Adrenal gland (tissue), 12 donors: ENCODE results near the gene TFEB. TPM values are rescaled to one million over a fixed set of nuclear protein-coding genes. Genes with fewer than 3 reads are reported as not detected.

ENCODE experiments used
- DNase-seq, 7 donors: peaks; one replicate each; pipeline ENCODE4 v3.0.0-alpha.2; 2019 to 2020
- H3K27ac ChIP-seq, 5 donors: fragments of 200-600 bp; sonication (generic) in 4 of 5; 1 replicate in 3 of 5; 2 replicates in 2 of 5; pipeline versions ENCODE4 v1.5.1 to v1.8.0; 2016 to 2020; ENCODE audit warnings: mild to moderate bottlenecking in 1 of 5
- H3K27me3 ChIP-seq: fragments of 200-600 bp; 2 replicates; pipeline ENCODE4 v1.8.0; 2021
- H3K36me3 ChIP-seq, 2 donors: fragments of 200-600 bp; replicated peaks in 1 of 2; 1 replicate in 1 of 2; 2 replicates in 1 of 2; pipeline versions ENCODE4 v1.5.1 to v1.8.0; 2018 to 2022
- H3K4me1 ChIP-seq, 2 donors: fragments of 200-600 bp; replicated peaks in 1 of 2; 1 replicate in 1 of 2; 2 replicates in 1 of 2; pipeline versions ENCODE4 v1.5.1 to v1.8.0; 2018 to 2021
- H3K4me3 ChIP-seq, 4 donors: fragments of 200-600 bp; sonication (generic) in 3 of 4; one replicate each; pipeline ENCODE4 v1.5.1; 2016 to 2018
- H3K9me3 ChIP-seq, 3 donors: fragments of 200-600 bp; sonication (generic) in 1 of 3; replicated peaks in 1 of 3; 1 replicate in 2 of 3; 2 replicates in 1 of 3; pipeline versions ENCODE4 v1.5.1 to v1.8.0; 2016 to 2021
- CTCF ChIP-seq, 6 experiments: fragments of 450-650 bp in 4 of 6; fragments of 200-600 bp in 2 of 6; sonication (generic) in 1 of 6; IDR thresholded peaks; 1 replicate in 5 of 6; 2 replicates in 1 of 6; pipeline versions ENCODE4 v1.5.1 to v1.8.0; 2016 to 2021; ENCODE audit warnings: antibody characterized with exemption in 6 of 6, mild to moderate bottlenecking in 2 of 6, moderate library complexity in 1 of 6
- POLR2A ChIP-seq, 2 donors: fragments of 450-650 bp; IDR thresholded peaks; one replicate each; pipeline ENCODE4 v1.6.1; 2017; ENCODE audit warnings: antibody characterized with exemption in 2 of 2, mild to moderate bottlenecking in 2 of 2, moderate library complexity in 1 of 2
- WGBS, 4 donors: extraction: QIAGEN DNeasy Blood & Tissue Kit in 2 of 4; methylation state at CpG; one replicate each; pipeline versions ENCODE4 v1.1.5 to v1.1.7; 2013 to 2017; 5-methylcytosine and 5-hydroxymethylcytosine counted together
- intact Hi-C, 2 donors: fragments of 100-400 bp; cut with DNase I; formaldehyde crosslinking; loops; one replicate each; pipeline versions ENCODE4 v1.14.1 to v1.15.0; 2022 to 2023
- polyA plus RNA-seq, 3 donors: library from polyadenylated mRNA; stranded (reverse); fragments of 200-250 nt in 2 of 3; fragments of 350-450 nt in 1 of 3; fragmentation: Illumina TruSeq in 1 of 3; extraction: RNeasy Lipid Tissue Mini Kit (QIAGEN cat#74804) in 1 of 3; gene quantifications; one replicate each; pipeline ENCODE4 v1.2.3, GENCODE V29; 2013 to 2014
- small RNA-seq, 2 donors: library from RNA; depleted of rRNA; stranded (forward); fragments of <200 nt; gene quantifications; one replicate each; pipeline ENCODE3, GENCODE V24; 2016
- total RNA-seq, 9 donors: library from RNA; depleted of rRNA in 4 of 9; stranded (reverse); fragments of >200 nt in 4 of 9; fragments of 120-200 nt in 1 of 9; fragmentation: NEBNext Ultra II Directional in 1 of 9; extraction: Animal tissue kit (Norgen Biotek cat#: 25700) in 1 of 9; gene quantifications; one replicate each; pipeline versions ENCODE4 v1.1.0 to v1.2.4, GENCODE V29; 2013 to 2023
- donor health status: healthy with polysubstance abuse.
- donor health status: Bipolar disorder and iron deficiency.
- donor health status: DM: yes; HTN: yes; CAD: no.
- donor health status: DM: no; HTN: no; CAD: no.
- donor health status: DM: no; HTN: no; CAD: no.
- donor health status: DM: yes; HTN: yes; CAD: no.

The TFEB gene
- total and polyA plus RNA-seq, 12 donors, result 2.1 to 47.2 (median 20.2) TPM

GRCh38 chr6:41634657-41635056 lies 100.8 kb downstream of the TFEB start:
- Histone ChIP-seq H3K27me3 (peaks cover 22% of the 10 kb centered on the region), H3K27ac (no peak overlapping the region), H3K9me3 (no peaks in the 10 kb centered on the region), H3K36me3 (no peaks in the 10 kb centered on the region), H3K4me3 (no peak overlapping the region), H3K4me1 (peaks cover 0 to 16% of the 10 kb centered on the region in 2 donors)
- intact Hi-C loops, result no loop called here
- 31 to 40% (median 34%) methylated on average over 3 to 4 of the region's 4 CpGs for WGBS, 4 donors
- DNase-seq, result no peak
- TF ChIP-seq POLR2A (IDR thresholded peaks at IDR 0.05), result no peak
- TF ChIP-seq CTCF (IDR thresholded peaks at IDR 0.05), result no peak

Small RNA genes within 50 kb of the gene (small RNA-seq; reads per million reads assigned to genes)
- gene AL365205.3, result 0 reads per million in 2 donors

Other genes starting within 250 kb of the TFEB start
- 10 to 100 TPM in 5 of 9 donors, 1 to 10 TPM in 4; 1.6 to 17.3 (median 12.7) TPM for gene FOXP4, start 189.2 kb downstream of the TFEB start, total RNA-seq
- gene FOXP4, start 189.2 kb downstream of the TFEB start, polyA plus RNA-seq, result 10 to 100 TPM in 2 of 3 donors, 1 to 10 TPM in 1; 3.7 to 18.2 (median 10.0) TPM
- 10 to 100 TPM in 5 of 9 donors, 1 to 10 TPM in 4; 5.1 to 26.6 (median 11.3) TPM for gene MDFI, start 97.1 kb downstream of the TFEB start, total RNA-seq
- gene MDFI, start 97.1 kb downstream of the TFEB start, polyA plus RNA-seq, result 10 to 100 TPM in 2 of 3 donors, under 1 TPM in 1; 0.44 to 12.8 (median 12.6) TPM
- gene PGC, start 11.8 kb upstream of the TFEB start, total RNA-seq, result 1 to 10 TPM in 1 of 9 donors, under 1 TPM in 1, not detected in 7; 0.57 to 1.2 TPM
- gene PGC, start 11.8 kb upstream of the TFEB start, polyA plus RNA-seq, result 1 to 10 TPM in 2 of 3 donors, not detected in 1; 1.1 to 1.6 TPM
- 10 to 100 TPM in 1 of 9 donors, 1 to 10 TPM in 7, under 1 TPM in 1; 0.30 to 12.1 (median 5.2) TPM for gene FRS3, start 44.3 kb upstream of the TFEB start, total RNA-seq
- gene FRS3, start 44.3 kb upstream of the TFEB start, polyA plus RNA-seq, result 10 to 100 TPM in 2 of 3 donors, 1 to 10 TPM in 1; 2.1 to 21.2 (median 14.0) TPM
- gene PRICKLE4, start 45.2 kb upstream of the TFEB start, total RNA-seq, result 1 to 10 TPM in 6 of 9 donors, under 1 TPM in 2, not detected in 1; 0.28 to 7.1 (median 3.8) TPM
- gene PRICKLE4, start 45.2 kb upstream of the TFEB start, polyA plus RNA-seq, result 1 to 10 TPM in 2 of 3 donors, not detected in 1; 3.6 to 5.3 TPM
- gene TOMM6, start 52.1 kb upstream of the TFEB start, total RNA-seq, result 100 to 1,000 TPM; 146 to 349 (median 225) TPM
- 100 to 1,000 TPM; 272 to 507 (median 343) TPM for gene TOMM6, start 52.1 kb upstream of the TFEB start, polyA plus RNA-seq
- gene USP49, start 159.8 kb upstream of the TFEB start, total RNA-seq, result 1 to 10 TPM; 1.5 to 5.7 (median 3.6) TPM
- 1 to 10 TPM; 1.5 to 6.2 (median 2.2) TPM for gene USP49, start 159.8 kb upstream of the TFEB start, polyA plus RNA-seq
- 10 to 100 TPM in 8 of 9 donors, 1 to 10 TPM in 1; 8.2 to 36.5 (median 23.7) TPM for gene MED20, start 185.5 kb upstream of the TFEB start, total RNA-seq
- gene MED20, start 185.5 kb upstream of the TFEB start, polyA plus RNA-seq, result 10 to 100 TPM in 2 of 3 donors, 1 to 10 TPM in 1; 9.6 to 22.9 (median 12.5) TPM
- gene BYSL, start 185.9 kb upstream of the TFEB start, total RNA-seq, result 10 to 100 TPM in 5 of 9 donors, 1 to 10 TPM in 4; 5.1 to 42.9 (median 14.5) TPM
- 10 to 100 TPM; 15.4 to 24.5 (median 17.3) TPM for gene BYSL, start 185.9 kb upstream of the TFEB start, polyA plus RNA-seq
- 100 to 1,000 TPM in 8 of 9 donors, 10 to 100 TPM in 1; 85.9 to 309 (median 166) TPM for gene CCND3, start 206.2 kb upstream of the TFEB start, total RNA-seq
- gene CCND3, start 206.2 kb upstream of the TFEB start, polyA plus RNA-seq, result 100 to 1,000 TPM in 2 of 3 donors, 10 to 100 TPM in 1; 86.3 to 163 (median 135) TPM